DND-41 (cell line): ENCODE results near the gene TLX3.

Experiments
- ATAC-seq: fragments of 200-7000 bp; cut with Tn5 transposase; 3 replicates; pipeline ENCODE4 v1.9.1; 2021; ENCODE audit warnings: low read depth; ENCODE audit not compliant: insufficient read depth
- DNase-seq: peaks from one replicate; pipeline ENCODE4 v3.0.0-alpha.2; 2020
- H2AFZ ChIP-seq: 2 replicates; pipeline ENCODE4 v1.6.0; 2012; ENCODE audit warnings: low read depth, low read length
- H3K27ac ChIP-seq: 2 replicates; pipeline ENCODE4 v1.5.1; 2012; ENCODE audit warnings: low read length, inconsistent platforms
- H3K27me3 ChIP-seq: fragments of 200-600 bp; sonication (generic); 2 replicates; pipeline ENCODE4 v1.6.0; 2012; ENCODE audit warnings: low read length, mild to moderate bottlenecking, inconsistent platforms; ENCODE audit not compliant: insufficient read depth, poor library complexity
- H3K36me3 ChIP-seq: 2 replicates; pipeline ENCODE4 v1.5.1; 2012; ENCODE audit warnings: low read length, inconsistent platforms; ENCODE audit not compliant: insufficient read depth
- H3K4me1 ChIP-seq: 2 replicates; pipeline ENCODE4 v1.5.1; 2012; ENCODE audit warnings: mild to moderate bottlenecking, low read length; ENCODE audit not compliant: insufficient read depth
- H3K4me2 ChIP-seq: 2 replicates; pipeline ENCODE4 v1.6.0; 2012; ENCODE audit warnings: mild to moderate bottlenecking, moderate library complexity, low read length, inconsistent platforms; ENCODE audit not compliant: insufficient read depth
- H3K4me3 ChIP-seq, 2 experiments: fragments of 200-600 bp in 1 of 2; shearing (Covaris generic) in 1 of 2; 2 replicates each; pipeline ENCODE4 v1.5.1; 2012 to 2016; ENCODE audit warnings: inconsistent platforms in 2 of 2, low read length in 2 of 2, mild to moderate bottlenecking in 2 of 2, low read depth in 1 of 2, moderate library complexity in 1 of 2
- H3K79me2 ChIP-seq: 2 replicates; pipeline ENCODE4 v1.6.0; 2012; ENCODE audit warnings: low read length, inconsistent platforms; ENCODE audit not compliant: insufficient read depth
- H3K9ac ChIP-seq: 2 replicates; pipeline ENCODE4 v1.6.0; 2012; ENCODE audit warnings: low read depth, mild to moderate bottlenecking, inconsistent platforms, low read length, moderate library complexity
- H3K9me3 ChIP-seq: 2 replicates; pipeline ENCODE4 v1.5.1; 2012; ENCODE audit warnings: low read length, moderate library complexity, mild to moderate bottlenecking, inconsistent platforms; ENCODE audit not compliant: insufficient read depth, severe bottlenecking
- H4K20me1 ChIP-seq: 2 replicates; pipeline ENCODE4 v1.6.0; 2012; ENCODE audit warnings: low read length; ENCODE audit not compliant: insufficient read depth
- EZH2 ChIP-seq: IDR thresholded peaks from 3 replicates; pipeline ENCODE4 v1.6.1; 2012; ENCODE audit warnings: borderline replicate concordance, low read depth, mild to moderate bottlenecking, moderate library complexity, low read length, inconsistent platforms; ENCODE audit not compliant: severe bottlenecking
- TF ChIP-seq, protein P1 (sequence below): IDR thresholded peaks from 2 replicates; pipeline ENCODE4 v1.5.1; 2012; ENCODE audit warnings: borderline replicate concordance, low read length, moderate library complexity, mild to moderate bottlenecking; ENCODE audit not compliant: poor library complexity, severe bottlenecking; ENCODE audit errors: extremely low read depth

Gene TLX3

DNA sequence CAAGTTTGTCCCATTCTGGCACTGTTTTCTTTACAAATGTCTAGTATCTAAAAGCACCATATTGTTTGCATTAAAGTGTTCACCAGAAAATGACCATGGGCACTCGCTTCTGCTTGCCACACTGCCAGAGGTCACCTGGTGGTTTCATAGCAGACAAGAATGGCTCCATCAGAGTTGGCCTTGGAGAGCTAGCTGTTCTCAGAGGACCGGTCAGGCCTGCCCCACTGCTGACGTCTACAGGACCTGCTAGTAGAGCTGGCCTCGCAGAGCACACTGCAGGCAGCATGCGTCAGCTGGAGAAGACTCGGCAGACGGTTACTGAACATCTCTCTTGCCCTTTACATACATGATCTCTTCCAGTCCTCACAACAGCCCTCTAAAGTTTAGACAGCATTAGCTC lies 8.7 kb upstream of the TLX3 start:
- H3K9ac ChIP-seq = no peak overlapping the region
- no peak overlapping the region for H3K4me3 ChIP-seq
- H3K79me2 ChIP-seq = peaks cover 64% of the 10 kb centered on the region
- no peaks in the 10 kb centered on the region for H3K9me3 ChIP-seq
- ATAC-seq (no peak), DNase-seq (no peak)
- peaks cover 39% of the 10 kb centered on the region for H3K4me1 ChIP-seq
- H3K4me2 ChIP-seq = no peak overlapping the region
- peaks cover 37% of the 10 kb centered on the region for H3K36me3 ChIP-seq
- peaks cover 42% of the 10 kb centered on the region for H4K20me1 ChIP-seq
- no peak for TF ChIP-seq EZH2
- TF ChIP-seq, protein P1, sequence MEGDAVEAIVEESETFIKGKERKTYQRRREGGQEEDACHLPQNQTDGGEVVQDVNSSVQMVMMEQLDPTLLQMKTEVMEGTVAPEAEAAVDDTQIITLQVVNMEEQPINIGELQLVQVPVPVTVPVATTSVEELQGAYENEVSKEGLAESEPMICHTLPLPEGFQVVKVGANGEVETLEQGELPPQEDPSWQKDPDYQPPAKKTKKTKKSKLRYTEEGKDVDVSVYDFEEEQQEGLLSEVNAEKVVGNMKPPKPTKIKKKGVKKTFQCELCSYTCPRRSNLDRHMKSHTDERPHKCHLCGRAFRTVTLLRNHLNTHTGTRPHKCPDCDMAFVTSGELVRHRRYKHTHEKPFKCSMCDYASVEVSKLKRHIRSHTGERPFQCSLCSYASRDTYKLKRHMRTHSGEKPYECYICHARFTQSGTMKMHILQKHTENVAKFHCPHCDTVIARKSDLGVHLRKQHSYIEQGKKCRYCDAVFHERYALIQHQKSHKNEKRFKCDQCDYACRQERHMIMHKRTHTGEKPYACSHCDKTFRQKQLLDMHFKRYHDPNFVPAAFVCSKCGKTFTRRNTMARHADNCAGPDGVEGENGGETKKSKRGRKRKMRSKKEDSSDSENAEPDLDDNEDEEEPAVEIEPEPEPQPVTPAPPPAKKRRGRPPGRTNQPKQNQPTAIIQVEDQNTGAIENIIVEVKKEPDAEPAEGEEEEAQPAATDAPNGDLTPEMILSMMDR = no peak
- H2AFZ ChIP-seq = no peak overlapping the region
- no peaks in the 10 kb centered on the region for H3K27me3 ChIP-seq
- no peak overlapping the region for H3K27ac ChIP-seq

DNA sequence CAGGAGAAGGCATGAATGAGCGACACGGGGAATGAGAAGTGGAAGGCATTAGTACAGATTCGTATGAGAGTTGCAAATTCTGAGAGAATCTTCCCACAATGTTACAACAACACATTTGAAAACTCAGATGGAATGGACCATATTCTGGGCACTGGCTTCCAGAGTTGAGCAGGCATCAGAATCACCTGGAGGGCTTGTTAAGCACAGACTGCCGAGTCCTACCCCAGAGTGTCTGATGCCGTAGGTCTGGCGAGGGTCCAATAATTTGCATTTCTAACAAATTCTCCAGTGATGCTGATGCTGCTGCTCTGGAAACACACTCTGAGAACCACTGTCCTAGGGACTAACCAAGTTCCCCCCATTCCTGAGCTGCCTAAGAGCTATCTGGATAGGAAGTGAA lies 2.9 kb upstream of the TLX3 start:
- Histone ChIP-seq H3K27ac (peak overlapping the region; percentile 96), H3K9ac (peak overlapping the region; percentile 98), H3K9me3 (peaks cover 2% of the 10 kb centered on the region), H2AFZ (no peak overlapping the region), H3K36me3 (peaks cover 65% of the 10 kb centered on the region), H3K4me3 (peak overlapping the region; percentile 31 to 66; a peak in 3 of 4 replicates), H3K4me1 (peaks cover 40% of the 10 kb centered on the region), H3K4me2 (peak overlapping the region; percentile 65), H3K27me3 (no peaks in the 10 kb centered on the region), H4K20me1 (peaks cover 62% of the 10 kb centered on the region), H3K79me2 (peaks cover 94% of the 10 kb centered on the region)
- ATAC-seq = no peak
- TF ChIP-seq, protein P1 = no peak
- TF ChIP-seq EZH2 = no peak
- DNase-seq = no peak

- H4K20me1 ChIP-seq = peaks cover 61% of the 10 kb centered on the region
- peak overlapping the region; percentile 98 for H3K9ac ChIP-seq
- TF ChIP-seq, protein P1 = peak; percentile 57
- no peak for TF ChIP-seq EZH2
- peak overlapping the region; percentile 65 for H3K4me2 ChIP-seq
- H3K4me3 ChIP-seq = peak overlapping the region; percentile 31 to 66; a peak in 3 of 4 replicates
- H3K79me2 ChIP-seq = peaks cover 97% of the 10 kb centered on the region
- H3K9me3 ChIP-seq = peaks cover 2% of the 10 kb centered on the region
- H3K4me1 ChIP-seq = peaks cover 40% of the 10 kb centered on the region
- no peak overlapping the region for H2AFZ ChIP-seq
- peaks cover 69% of the 10 kb centered on the region for H3K36me3 ChIP-seq
- H3K27me3 ChIP-seq = no peaks in the 10 kb centered on the region
- peak; percentile 50 for ATAC-seq
- peak overlapping the region; percentile 96 for H3K27ac ChIP-seq
- DNase-seq = peak; percentile 88
Observed at GRCh38 chr5:171306781-171307591, 2.1 kb upstream of the TLX3 start.
